GM21390 (cell line): ENCODE results near the gene CHRM2.

Source experiments
- ATAC-seq: cut with Tn5 transposase; IDR thresholded peaks from one replicate; pipeline ENCODE4 v1.9.1; 2021; ENCODE audit not compliant: unreplicated experiment

CHRM2 gene

DNA sequence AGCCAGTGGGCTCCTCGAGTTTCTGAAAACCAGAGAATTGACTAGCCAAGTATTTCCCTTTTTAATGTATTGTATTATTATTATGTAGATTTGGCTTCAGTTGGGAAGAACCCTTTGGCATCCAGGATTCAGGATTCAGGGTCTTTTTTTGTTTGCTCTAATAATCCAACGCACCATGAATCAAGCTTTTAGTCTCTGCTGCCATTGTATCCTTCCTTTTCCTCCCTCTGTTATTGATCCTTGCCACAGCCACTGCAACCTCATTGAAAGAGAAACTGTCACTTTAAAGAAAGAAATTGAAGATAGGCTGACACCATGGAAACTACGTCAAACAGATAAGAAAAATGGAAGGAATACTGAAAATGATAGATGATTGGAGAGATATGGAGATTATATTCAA is 150.0 kb downstream of the CHRM2 start:
- no peak for ATAC-seq

DNA sequence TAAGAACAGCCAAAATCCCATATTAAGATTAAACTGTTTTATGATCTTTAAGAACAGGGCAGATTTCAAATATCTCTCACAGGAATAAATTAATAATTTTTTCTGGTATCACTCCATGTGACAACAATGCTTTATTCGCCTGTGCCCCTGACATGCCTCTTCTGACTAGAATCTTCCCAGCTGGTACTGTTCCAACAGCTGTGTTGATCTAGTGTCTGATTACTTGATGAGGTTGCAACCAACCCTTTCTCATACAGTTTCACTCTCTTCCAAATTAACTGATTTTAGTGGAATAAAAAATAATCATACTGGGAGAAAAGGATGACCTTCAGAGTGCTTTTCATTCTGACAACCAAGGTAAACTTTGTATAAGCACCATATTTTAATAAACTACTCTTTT is 151.9 kb downstream of the CHRM2 start:
- ATAC-seq = no peak

DNA sequence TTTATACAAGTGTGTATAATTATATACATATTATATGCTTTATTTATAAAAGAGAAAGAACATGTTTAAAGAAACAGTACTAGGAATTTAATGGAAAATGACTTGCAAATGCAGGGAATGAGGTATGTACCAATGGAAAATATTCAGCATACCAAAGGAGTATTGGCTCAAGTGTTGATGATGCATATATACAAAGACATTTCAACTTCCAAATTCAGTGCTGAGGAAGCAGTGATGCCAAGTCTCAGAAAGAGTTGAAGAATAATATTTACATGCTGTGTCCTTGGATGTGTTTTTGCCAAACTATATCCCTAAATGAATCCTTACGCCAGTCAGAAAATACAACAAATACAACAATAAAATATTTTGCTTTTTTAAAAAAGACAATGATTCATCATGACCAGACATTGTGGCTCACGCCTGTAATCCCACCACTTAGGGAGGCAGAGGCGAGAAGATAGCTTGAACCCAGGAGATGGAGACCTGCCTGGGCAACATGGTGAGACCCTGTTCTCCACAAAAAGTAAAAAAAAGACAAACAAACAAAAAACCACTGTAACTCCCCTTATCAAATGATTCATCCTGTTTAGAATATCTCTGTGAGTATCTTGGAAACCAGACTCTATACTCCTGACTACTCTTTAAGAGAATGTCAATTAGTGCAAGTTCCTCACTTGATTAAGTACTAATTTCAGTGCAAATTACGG is 157.2 kb downstream of the CHRM2 start:
- ATAC-seq = no peak

DNA sequence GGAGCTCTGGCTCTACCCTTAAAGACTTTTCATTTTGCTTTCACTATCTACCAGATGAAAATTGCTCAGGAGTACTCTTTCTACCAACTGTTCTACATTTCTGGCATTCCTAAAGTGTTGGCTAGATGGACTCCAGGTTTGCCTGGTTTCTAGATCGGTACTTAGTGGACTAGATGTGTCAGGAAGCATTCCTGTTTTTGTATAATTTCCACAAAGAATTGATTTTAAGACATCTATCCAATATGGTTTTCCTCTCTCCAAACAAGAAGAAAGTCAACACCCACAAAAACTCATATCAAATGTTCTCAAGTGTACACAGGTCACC is 157.7 kb downstream of the CHRM2 start:
- ATAC-seq = no peak

DNA sequence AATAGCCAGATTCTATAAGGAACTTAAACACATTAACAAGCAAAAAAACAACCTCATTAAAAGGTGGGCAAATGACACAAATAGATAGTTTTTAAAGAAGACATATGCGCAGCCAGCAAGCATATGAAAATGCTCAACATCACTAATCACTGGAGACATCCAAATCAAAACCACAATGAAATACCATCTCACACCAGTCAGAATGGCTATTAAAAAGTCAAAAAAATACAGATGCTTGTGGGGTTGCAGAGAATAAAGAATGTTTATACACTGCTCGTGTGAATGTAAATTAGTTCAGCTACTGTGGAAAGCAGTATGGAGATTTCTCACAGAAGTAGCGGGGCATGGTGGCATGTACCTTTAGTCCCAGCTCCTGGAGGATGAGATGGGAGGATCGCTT is 164.0 kb downstream of the CHRM2 start:
- no peak for ATAC-seq

DNA sequence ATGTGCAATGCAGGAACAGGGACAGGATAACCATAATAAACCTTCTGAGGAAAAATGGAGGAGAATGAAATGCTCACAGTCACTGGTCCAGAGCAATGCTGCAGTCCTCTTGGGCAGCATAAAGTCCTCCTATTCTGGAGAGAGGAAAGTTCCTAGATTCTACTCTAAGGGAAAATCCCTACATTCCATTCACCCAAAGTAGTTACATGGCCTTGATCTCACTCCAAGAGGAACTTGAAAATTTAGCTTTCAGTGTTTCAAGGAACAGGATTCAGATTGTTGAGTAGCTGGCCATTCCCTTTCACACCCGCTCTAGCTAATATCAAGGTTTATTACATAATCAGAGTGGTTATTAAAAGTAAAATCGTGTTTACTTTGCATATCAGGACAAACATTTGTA is 168.3 kb downstream of the CHRM2 start:
- no peak for ATAC-seq

DNA sequence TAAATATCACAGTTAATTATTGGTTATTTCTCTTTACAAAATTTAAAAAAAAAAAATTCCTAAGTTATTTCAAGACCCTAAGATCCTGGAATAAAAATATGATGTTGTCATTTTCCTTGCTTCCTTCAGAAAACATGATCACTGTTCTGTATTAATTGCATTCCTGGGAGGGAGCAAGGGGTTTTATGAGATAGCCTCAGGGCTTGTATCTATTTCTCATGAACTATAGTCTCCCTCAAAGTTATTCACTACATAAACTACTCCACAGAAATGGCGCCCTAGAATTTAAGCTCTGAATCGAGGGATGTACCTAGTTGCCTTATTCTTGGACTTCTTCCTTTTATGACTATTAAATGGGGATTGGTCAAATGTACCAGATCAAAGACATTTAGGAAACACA is 170.3 kb downstream of the CHRM2 start:
- ATAC-seq = no peak

DNA sequence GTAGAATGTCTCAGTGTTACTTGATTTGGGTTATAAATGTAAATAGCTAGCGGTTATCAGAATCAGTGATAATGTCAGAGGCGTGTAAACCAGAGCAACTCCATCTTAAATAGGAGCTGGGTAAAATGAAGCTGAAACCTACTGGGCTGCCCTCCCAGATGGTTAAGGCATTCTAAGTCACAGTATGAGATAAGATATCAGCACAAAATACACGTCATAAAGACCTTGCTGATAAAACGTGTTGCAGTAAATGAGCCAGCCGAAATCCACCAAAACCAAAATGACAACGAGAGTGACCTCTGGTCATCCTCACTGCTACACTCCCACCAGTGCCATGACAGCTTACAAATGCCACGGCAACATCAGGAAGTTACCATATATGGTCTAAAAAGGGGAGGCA is 172.3 kb downstream of the CHRM2 start:
- no peak for ATAC-seq

DNA sequence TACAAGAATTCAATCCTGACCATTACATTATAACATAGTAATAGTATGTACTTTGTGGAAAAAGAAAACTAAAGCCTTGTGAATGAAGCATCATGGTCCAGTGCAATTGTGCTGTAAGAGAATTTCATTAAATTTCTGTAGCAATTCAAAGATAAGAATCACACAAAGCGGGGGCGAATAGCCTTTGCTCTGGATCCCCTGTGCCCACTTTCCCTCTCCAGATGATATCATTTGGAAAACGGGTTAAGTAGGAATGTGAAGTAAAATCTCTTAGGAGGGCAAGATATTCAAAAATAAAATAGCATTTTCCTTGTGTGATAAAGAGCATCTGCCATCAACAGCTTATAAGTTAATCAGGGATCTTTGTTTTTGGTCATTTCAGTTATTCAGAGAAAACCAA is 177.1 kb downstream of the CHRM2 start:
- no peak for ATAC-seq

DNA sequence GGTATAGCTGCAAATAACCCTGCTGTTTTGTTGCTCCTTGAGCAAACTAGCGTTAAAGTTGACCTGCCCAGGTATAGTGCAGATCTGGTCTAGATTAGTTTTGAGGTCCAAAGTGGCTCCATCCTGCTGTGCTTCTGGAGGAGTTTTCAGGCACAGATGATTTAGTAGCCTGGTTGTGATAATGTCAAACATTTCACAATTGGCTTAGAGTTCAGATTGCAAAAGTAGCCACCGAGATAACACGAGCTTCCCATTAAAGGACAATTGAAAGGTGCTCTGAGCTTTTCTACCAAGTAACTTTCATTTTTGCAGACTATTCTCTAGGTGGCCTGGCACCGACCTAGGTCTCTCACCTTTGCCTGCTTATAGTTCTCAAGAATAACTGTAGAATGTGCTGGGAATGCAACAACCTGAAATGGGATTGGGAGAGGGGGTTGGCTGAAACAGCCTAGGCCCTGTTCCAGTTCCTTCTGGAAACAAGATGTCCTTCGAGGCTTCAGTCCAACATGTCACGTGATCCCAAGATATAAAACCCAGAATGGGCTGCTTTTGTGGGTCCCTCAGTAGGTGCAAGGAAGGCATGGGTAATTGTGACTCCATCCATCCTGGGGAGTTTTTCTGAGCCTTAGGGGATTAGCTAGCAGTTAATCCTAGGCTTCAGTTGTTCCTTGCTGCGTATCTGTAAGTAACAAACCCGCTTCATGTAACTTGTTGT is 201.0 kb downstream of the CHRM2 start:
- ATAC-seq = no peak
